HepG2 (cell line): ENCODE results near the gene METTL22. TPM values are rescaled to one million over a fixed set of nuclear protein-coding genes. Genes with fewer than 3 reads are reported as not detected.

Experiments
- CBX1 ChIP-seq: IDR thresholded peaks from one replicate; pipeline ENCODE4 v1.6.1; 2016; ENCODE audit warnings: antibody characterized with exemption, low read depth
- CHD2 ChIP-seq: IDR thresholded peaks from 2 replicates; pipeline ENCODE4 v1.6.1; 2011; ENCODE audit warnings: low read depth, low read length, improper control_type of control experiment
- FLYWCH1 ChIP-seq: sonication (generic); formaldehyde crosslinking; IDR thresholded peaks from 2 replicates; pipeline ENCODE4 v1.8.1; 2023; ENCODE audit warnings: mild to moderate bottlenecking, missing genetic modification reagents
- HNRNPH1 ChIP-seq: fragments of 200-400 bp; formaldehyde crosslinking; optimal IDR thresholded peaks from 2 replicates; pipeline ENCODE3; 2017; ENCODE audit warnings: mild to moderate bottlenecking, low read depth, low read length
- HNRNPK ChIP-seq: fragments of 200-400 bp; formaldehyde crosslinking; IDR thresholded peaks from 2 replicates; pipeline ENCODE4 v1.6.1; 2018; ENCODE audit warnings: low read length, low read depth, moderate library complexity, mild to moderate bottlenecking; ENCODE audit not compliant: poor library complexity, severe bottlenecking
- KLF9 ChIP-seq: IDR thresholded peaks from 2 replicates; pipeline ENCODE4 v1.6.1; 2016; ENCODE audit warnings: low read depth
- MXI1 ChIP-seq: IDR thresholded peaks from 3 replicates; pipeline ENCODE4 v1.6.1; 2012; ENCODE audit warnings: low read depth, low read length, inconsistent platforms, borderline replicate concordance
- MZF1 ChIP-seq: sonication (generic); formaldehyde crosslinking; IDR thresholded peaks from 2 replicates; pipeline ENCODE4 v1.8.1; 2023; ENCODE audit warnings: mild to moderate bottlenecking, missing genetic modification reagents, borderline replicate concordance
- NFYB ChIP-seq: sonication (generic); formaldehyde crosslinking; IDR thresholded peaks from 2 replicates; pipeline ENCODE4 v1.4.0; 2020; ENCODE audit warnings: missing genetic modification reagents
- PHB2 ChIP-seq: fragments of 450-650 bp; IDR thresholded peaks from 2 replicates; pipeline ENCODE4 v1.6.1; 2018; ENCODE audit not compliant: partially characterized antibody
- RCOR2 ChIP-seq: IDR thresholded peaks from 2 replicates; pipeline ENCODE4 v1.6.1; 2016; ENCODE audit warnings: missing biosample characterization, missing genetic modification reagents
- SRSF9 ChIP-seq: fragments of 200-400 bp; formaldehyde crosslinking; IDR thresholded peaks from 2 replicates; pipeline ENCODE4 v1.6.1; 2018; ENCODE audit warnings: borderline replicate concordance, mild to moderate bottlenecking, low read depth, low read length; ENCODE audit not compliant: insufficient read depth, poor library complexity, severe bottlenecking
- SRY ChIP-seq: sonication (generic); formaldehyde crosslinking; IDR thresholded peaks from 2 replicates; pipeline ENCODE4 v1.8.0; 2022; ENCODE audit warnings: mild to moderate bottlenecking, missing genetic modification reagents
- TBX3 ChIP-seq: fragments of 450-650 bp; IDR thresholded peaks from 2 replicates; pipeline ENCODE4 v1.6.1; 2017; ENCODE audit warnings: antibody characterized with exemption, mild to moderate bottlenecking, inconsistent platforms, borderline replicate concordance
- ZNF260 ChIP-seq: sonication (generic); formaldehyde crosslinking; IDR thresholded peaks from 2 replicates; pipeline ENCODE4 v1.4.0; 2020; ENCODE audit warnings: missing genetic modification reagents, low read depth, mild to moderate bottlenecking, borderline replicate concordance
- ZNF430 ChIP-seq: sonication (generic); formaldehyde crosslinking; IDR thresholded peaks from 2 replicates; pipeline ENCODE4 v1.9.0; 2021; ENCODE audit warnings: mild to moderate bottlenecking, missing genetic modification reagents
- ZNF674 ChIP-seq: sonication (generic); formaldehyde crosslinking; IDR thresholded peaks from 2 replicates; pipeline ENCODE4 v1.5.0; 2020; ENCODE audit warnings: low read depth, mild to moderate bottlenecking, missing genetic modification reagents
- polyA plus RNA-seq, 8 experiments: library from polyadenylated mRNA; depleted of rRNA in 3 of 8; stranded (reverse) in 7 of 8; unstranded in 1 of 8; fragments of >200 nt; fragmentation: Illumina TruSeq in 4 of 8; extraction: Trizol in 4 of 8; gene quantifications; 2 replicates each; pipeline versions ENCODE4 v1.2.1 to v1.2.3, GENCODE V29; 2011 to 2016; ENCODE audit warnings: low read depth in 4 of 8, missing spikeins in 1 of 8, mixed read lengths in 1 of 8; ENCODE audit not compliant: insufficient read depth in 1 of 8
- total RNA-seq, 5 experiments: library from RNA; depleted of rRNA; stranded (reverse); fragments of >200 nt; fragmentation: Illumina TruSeq; extraction: Trizol; gene quantifications; 2 replicates each; pipeline ENCODE4 v1.2.3, GENCODE V29; 2016; ENCODE audit warnings: low read depth in 1 of 5
- TF ChIP-seq, protein P1 (sequence below): IDR thresholded peaks from 2 replicates; pipeline ENCODE4 v1.6.1; 2016; ENCODE audit warnings: low read depth, missing genetic modification reagents, missing compliant biosample characterization
- TF ChIP-seq, protein P2 (sequence below): sonication (generic); formaldehyde crosslinking; conservative IDR thresholded peaks from 2 replicates; pipeline ENCODE4 v1.4.0; 2020; ENCODE audit warnings: missing genetic modification reagents
- TF ChIP-seq, protein P3 (sequence below): sonication (generic); formaldehyde crosslinking; IDR thresholded peaks from 2 replicates; pipeline ENCODE4 v1.8.0; 2022; ENCODE audit warnings: missing genetic modification reagents, mild to moderate bottlenecking, moderate library complexity, borderline replicate concordance

The METTL22 gene
- total and polyA plus RNA-seq, 2 of the 13 experiments (the other 11 are each of a cell fraction or from before 2014, with no cell fraction given) = 36.2 to 94.8 TPM

DNA sequence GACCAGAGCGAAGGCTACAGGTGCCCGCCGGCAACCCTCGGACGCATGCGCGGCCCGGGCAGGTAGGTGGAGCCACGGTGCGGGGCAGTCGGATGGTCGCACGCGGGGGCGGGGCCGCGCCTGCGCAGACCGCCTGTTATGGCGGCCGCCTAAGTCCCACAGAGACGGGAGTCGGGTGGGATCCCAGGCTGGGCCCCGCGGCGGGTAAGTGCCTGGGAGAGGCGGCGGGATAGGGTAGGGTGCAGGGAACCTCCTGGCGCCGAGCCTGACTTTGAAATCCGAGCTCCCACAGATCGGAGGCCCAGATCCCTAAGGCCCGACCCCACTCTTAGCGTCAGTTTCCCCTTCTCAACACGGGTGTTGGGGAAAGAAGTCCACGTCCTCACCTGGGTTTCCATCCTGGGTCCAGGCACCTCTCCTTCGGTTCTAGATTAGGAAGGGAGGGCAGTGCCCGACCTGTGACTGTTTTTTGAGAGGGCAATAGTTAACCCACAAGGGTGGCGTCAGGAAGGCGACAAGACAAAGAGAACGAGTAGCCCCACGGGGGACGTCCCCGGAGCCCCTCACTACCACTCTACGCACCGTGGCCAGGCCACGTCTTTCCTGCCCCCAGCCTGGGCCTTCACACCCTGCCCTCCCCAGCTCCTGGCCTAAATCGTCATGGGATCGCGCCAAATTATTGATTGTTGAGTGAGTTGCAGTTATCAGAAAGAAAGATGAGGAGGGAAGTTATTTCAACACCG, at the start of gene METTL22 (continued):
- TF ChIP-seq, protein P1, sequence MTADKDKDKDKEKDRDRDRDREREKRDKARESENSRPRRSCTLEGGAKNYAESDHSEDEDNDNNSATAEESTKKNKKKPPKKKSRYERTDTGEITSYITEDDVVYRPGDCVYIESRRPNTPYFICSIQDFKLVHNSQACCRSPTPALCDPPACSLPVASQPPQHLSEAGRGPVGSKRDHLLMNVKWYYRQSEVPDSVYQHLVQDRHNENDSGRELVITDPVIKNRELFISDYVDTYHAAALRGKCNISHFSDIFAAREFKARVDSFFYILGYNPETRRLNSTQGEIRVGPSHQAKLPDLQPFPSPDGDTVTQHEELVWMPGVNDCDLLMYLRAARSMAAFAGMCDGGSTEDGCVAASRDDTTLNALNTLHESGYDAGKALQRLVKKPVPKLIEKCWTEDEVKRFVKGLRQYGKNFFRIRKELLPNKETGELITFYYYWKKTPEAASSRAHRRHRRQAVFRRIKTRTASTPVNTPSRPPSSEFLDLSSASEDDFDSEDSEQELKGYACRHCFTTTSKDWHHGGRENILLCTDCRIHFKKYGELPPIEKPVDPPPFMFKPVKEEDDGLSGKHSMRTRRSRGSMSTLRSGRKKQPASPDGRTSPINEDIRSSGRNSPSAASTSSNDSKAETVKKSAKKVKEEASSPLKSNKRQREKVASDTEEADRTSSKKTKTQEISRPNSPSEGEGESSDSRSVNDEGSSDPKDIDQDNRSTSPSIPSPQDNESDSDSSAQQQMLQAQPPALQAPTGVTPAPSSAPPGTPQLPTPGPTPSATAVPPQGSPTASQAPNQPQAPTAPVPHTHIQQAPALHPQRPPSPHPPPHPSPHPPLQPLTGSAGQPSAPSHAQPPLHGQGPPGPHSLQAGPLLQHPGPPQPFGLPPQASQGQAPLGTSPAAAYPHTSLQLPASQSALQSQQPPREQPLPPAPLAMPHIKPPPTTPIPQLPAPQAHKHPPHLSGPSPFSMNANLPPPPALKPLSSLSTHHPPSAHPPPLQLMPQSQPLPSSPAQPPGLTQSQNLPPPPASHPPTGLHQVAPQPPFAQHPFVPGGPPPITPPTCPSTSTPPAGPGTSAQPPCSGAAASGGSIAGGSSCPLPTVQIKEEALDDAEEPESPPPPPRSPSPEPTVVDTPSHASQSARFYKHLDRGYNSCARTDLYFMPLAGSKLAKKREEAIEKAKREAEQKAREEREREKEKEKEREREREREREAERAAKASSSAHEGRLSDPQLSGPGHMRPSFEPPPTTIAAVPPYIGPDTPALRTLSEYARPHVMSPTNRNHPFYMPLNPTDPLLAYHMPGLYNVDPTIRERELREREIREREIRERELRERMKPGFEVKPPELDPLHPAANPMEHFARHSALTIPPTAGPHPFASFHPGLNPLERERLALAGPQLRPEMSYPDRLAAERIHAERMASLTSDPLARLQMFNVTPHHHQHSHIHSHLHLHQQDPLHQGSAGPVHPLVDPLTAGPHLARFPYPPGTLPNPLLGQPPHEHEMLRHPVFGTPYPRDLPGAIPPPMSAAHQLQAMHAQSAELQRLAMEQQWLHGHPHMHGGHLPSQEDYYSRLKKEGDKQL (CRISPR knock-in tag) = no peak
- TF ChIP-seq ZNF430 (CRISPR knock-in tag) (no peak; the same call in none of the 2 replicates), CBX1 (peak; percentile 83), HNRNPH1 (no peak), HNRNPK (no peak), CHD2 (no peak), ZNF260 (CRISPR knock-in tag) (no peak), MXI1 (no peak), PHB2 (no peak), KLF9 (CRISPR knock-in tag) (no peak), SRY (CRISPR knock-in tag) (peak; percentile 91), TBX3 (no peak), RCOR2 (CRISPR knock-in tag) (peak; percentile 47; the same call in 1 of the 2 replicates), ZNF674 (CRISPR knock-in tag) (no peak), SRSF9 (no peak), MZF1 (CRISPR knock-in tag) (peak; percentile 58; the same call in 1 of the 2 replicates), FLYWCH1 (CRISPR knock-in tag) (no peak), NFYB (CRISPR knock-in tag) (peak; percentile 51; the same call in 1 of the 2 replicates)
- TF ChIP-seq, protein P2, sequence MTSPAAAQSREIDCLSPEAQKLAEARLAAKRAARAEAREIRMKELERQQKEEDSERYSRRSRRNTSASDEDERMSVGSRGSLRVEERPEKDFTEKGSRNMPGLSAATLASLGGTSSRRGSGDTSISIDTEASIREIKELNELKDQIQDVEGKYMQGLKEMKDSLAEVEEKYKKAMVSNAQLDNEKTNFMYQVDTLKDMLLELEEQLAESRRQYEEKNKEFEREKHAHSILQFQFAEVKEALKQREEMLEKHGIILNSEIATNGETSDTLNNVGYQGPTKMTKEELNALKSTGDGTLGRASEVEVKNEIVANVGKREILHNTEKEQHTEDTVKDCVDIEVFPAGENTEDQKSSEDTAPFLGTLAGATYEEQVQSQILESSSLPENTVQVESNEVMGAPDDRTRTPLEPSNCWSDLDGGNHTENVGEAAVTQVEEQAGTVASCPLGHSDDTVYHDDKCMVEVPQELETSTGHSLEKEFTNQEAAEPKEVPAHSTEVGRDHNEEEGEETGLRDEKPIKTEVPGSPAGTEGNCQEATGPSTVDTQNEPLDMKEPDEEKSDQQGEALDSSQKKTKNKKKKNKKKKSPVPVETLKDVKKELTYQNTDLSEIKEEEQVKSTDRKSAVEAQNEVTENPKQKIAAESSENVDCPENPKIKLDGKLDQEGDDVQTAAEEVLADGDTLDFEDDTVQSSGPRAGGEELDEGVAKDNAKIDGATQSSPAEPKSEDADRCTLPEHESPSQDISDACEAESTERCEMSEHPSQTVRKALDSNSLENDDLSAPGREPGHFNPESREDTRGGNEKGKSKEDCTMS (CRISPR knock-in tag) = no peak
- TF ChIP-seq, protein P3, sequence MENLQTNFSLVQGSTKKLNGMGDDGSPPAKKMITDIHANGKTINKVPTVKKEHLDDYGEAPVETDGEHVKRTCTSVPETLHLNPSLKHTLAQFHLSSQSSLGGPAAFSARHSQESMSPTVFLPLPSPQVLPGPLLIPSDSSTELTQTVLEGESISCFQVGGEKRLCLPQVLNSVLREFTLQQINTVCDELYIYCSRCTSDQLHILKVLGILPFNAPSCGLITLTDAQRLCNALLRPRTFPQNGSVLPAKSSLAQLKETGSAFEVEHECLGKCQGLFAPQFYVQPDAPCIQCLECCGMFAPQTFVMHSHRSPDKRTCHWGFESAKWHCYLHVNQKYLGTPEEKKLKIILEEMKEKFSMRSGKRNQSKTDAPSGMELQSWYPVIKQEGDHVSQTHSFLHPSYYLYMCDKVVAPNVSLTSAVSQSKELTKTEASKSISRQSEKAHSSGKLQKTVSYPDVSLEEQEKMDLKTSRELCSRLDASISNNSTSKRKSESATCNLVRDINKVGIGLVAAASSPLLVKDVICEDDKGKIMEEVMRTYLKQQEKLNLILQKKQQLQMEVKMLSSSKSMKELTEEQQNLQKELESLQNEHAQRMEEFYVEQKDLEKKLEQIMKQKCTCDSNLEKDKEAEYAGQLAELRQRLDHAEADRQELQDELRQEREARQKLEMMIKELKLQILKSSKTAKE (CRISPR knock-in tag) = no peak
